H9 (cell line): ENCODE results near the gene KRTAP10-4. TPM values are rescaled to one million over a fixed set of nuclear protein-coding genes. Genes with fewer than 3 reads are reported as not detected.
A peak's percentile ranks its signal among the peaks of the same experiment; 100 is the strongest.

Experiments
- DNase-seq: peaks from one replicate; pipeline ENCODE4 v3.0.0-alpha.2; 2017
- H2AFZ ChIP-seq: one replicate; pipeline ENCODE4 v1.6.1; 2013; ENCODE audit warnings: mild to moderate bottlenecking, low read length, control low read depth, moderate library complexity
- H2AK5ac ChIP-seq: 2 replicates; pipeline ENCODE4 v1.6.1; 2013; ENCODE audit warnings: low read length, control low read depth, mixed read lengths; ENCODE audit not compliant: insufficient read length
- H2BK120ac ChIP-seq: one replicate; pipeline ENCODE4 v1.6.1; 2013; ENCODE audit warnings: low read depth, mild to moderate bottlenecking, low read length, control low read depth, inconsistent platforms; ENCODE audit not compliant: poor library complexity, severe bottlenecking
- H2BK12ac ChIP-seq: 2 replicates; pipeline ENCODE4 v1.6.1; 2013; ENCODE audit warnings: low read length, control low read depth, mixed read lengths, low read depth; ENCODE audit not compliant: insufficient read length
- H2BK15ac ChIP-seq: 2 replicates; pipeline ENCODE4 v1.6.1; 2013; ENCODE audit warnings: low read depth, low read length, control low read depth
- H2BK20ac ChIP-seq: one replicate; pipeline ENCODE4 v1.6.1; 2013; ENCODE audit warnings: low read depth, mild to moderate bottlenecking, low read length, control low read depth, inconsistent platforms; ENCODE audit not compliant: poor library complexity, severe bottlenecking
- H2BK5ac ChIP-seq: 2 replicates; pipeline ENCODE4 v1.6.1; 2013; ENCODE audit warnings: low read length, control low read depth, mixed read lengths; ENCODE audit not compliant: insufficient read length
- H3K14ac ChIP-seq: 2 replicates; pipeline ENCODE4 v1.6.1; 2013; ENCODE audit warnings: low read length, control low read depth; ENCODE audit not compliant: insufficient read depth
- H3K18ac ChIP-seq: 2 replicates; pipeline ENCODE4 v1.6.1; 2013; ENCODE audit warnings: low read depth, mild to moderate bottlenecking, mixed read lengths, low read length, control low read depth; ENCODE audit not compliant: insufficient read length
- H3K23ac ChIP-seq: 2 replicates; pipeline ENCODE4 v1.6.1; 2013; ENCODE audit warnings: low read length, control low read depth, mixed read lengths, low read depth; ENCODE audit not compliant: insufficient read length
- H3K23me2 ChIP-seq: 2 replicates; pipeline ENCODE4 v1.6.1; 2013; ENCODE audit warnings: low read depth, mild to moderate bottlenecking, mixed read lengths, low read length, control low read depth; ENCODE audit not compliant: insufficient read length, poor library complexity, severe bottlenecking
- H3K27ac ChIP-seq: 2 replicates; pipeline ENCODE4 v1.5.1; 2013; ENCODE audit warnings: low read length, control low read depth, mixed read lengths, low read depth; ENCODE audit not compliant: insufficient read length
- H3K27me3 ChIP-seq: 2 replicates; pipeline ENCODE4 v1.6.1; 2013; ENCODE audit warnings: low read length, control low read depth, inconsistent platforms; ENCODE audit not compliant: insufficient read depth
- H3K4ac ChIP-seq: 2 replicates; pipeline ENCODE4 v1.6.1; 2013; ENCODE audit warnings: low read depth, mild to moderate bottlenecking, control low read depth, inconsistent platforms, low read length, moderate library complexity
- H3K4me1 ChIP-seq: 2 replicates; pipeline ENCODE4 v1.6.1; 2013; ENCODE audit warnings: low read length, control low read depth, inconsistent platforms; ENCODE audit not compliant: insufficient read depth
- H3K4me2 ChIP-seq: 2 replicates; pipeline ENCODE4 v1.6.1; 2013; ENCODE audit warnings: low read length, control low read depth, mixed read lengths; ENCODE audit not compliant: insufficient read length, insufficient read depth
- H3K56ac ChIP-seq: 2 replicates; pipeline ENCODE4 v1.6.1; 2013; ENCODE audit warnings: low read depth, mild to moderate bottlenecking, mixed read lengths, low read length, control low read depth; ENCODE audit not compliant: insufficient read length
- H3K79me1 ChIP-seq: 2 replicates; pipeline ENCODE4 v1.6.1; 2013; ENCODE audit warnings: low read depth, mild to moderate bottlenecking, moderate library complexity, low read length, control low read depth, inconsistent platforms; ENCODE audit not compliant: insufficient read depth, poor library complexity, severe bottlenecking
- H3K79me2 ChIP-seq: 2 replicates; pipeline ENCODE4 v1.6.1; 2013; ENCODE audit warnings: low read length, control low read depth, inconsistent platforms; ENCODE audit not compliant: insufficient read depth
- H3K9ac ChIP-seq: 2 replicates; pipeline ENCODE4 v1.6.1; 2013; ENCODE audit warnings: low read length, control low read depth, mixed read lengths; ENCODE audit not compliant: insufficient read length; ENCODE audit errors: extremely low read depth
- H3K9me3 ChIP-seq: one replicate; pipeline ENCODE4 v1.6.1; 2013; ENCODE audit warnings: low read depth, low read length, inconsistent platforms; ENCODE audit not compliant: control insufficient read depth
- H3T11ph ChIP-seq: one replicate; pipeline ENCODE4 v1.6.1; 2013; ENCODE audit warnings: mild to moderate bottlenecking, low read length, control low read depth, inconsistent platforms
- H4K20me1 ChIP-seq: one replicate; pipeline ENCODE4 v1.6.1; 2013; ENCODE audit not compliant: control insufficient read depth, insufficient read length, insufficient read depth
- H4K5ac ChIP-seq: 2 replicates; pipeline ENCODE4 v1.6.1; 2013; ENCODE audit warnings: low read depth, mild to moderate bottlenecking, mixed read lengths, low read length, control low read depth; ENCODE audit not compliant: insufficient read length
- H4K8ac ChIP-seq: replicated peaks from 2 replicates; pipeline ENCODE4 v1.6.1; 2013; ENCODE audit warnings: low read length, control low read depth, mixed read lengths, low read depth; ENCODE audit not compliant: insufficient read length
- H4K91ac ChIP-seq: 2 replicates; pipeline ENCODE4 v1.6.1; 2013; ENCODE audit warnings: low read depth, mild to moderate bottlenecking, moderate library complexity, mixed read lengths, low read length, control low read depth; ENCODE audit not compliant: insufficient read length
- H3K27ac Mint-ChIP-seq, 3 experiments: 2 replicates in 2 of 3; 3 replicates in 1 of 3; pipeline ENCODE4 v1.8.0; 2020 to 2021; ENCODE audit warnings: mixed read lengths in 3 of 3, mild to moderate bottlenecking in 1 of 3, moderate library complexity in 1 of 3
- H3K27me3 Mint-ChIP-seq: 2 replicates; pipeline ENCODE4 v1.8.0; 2021; ENCODE audit warnings: low read depth, mild to moderate bottlenecking, moderate library complexity, mixed read lengths
- H3K36me3 Mint-ChIP-seq, 3 experiments: 2 replicates in 2 of 3; 3 replicates in 1 of 3; pipeline ENCODE4 v1.8.0; 2020 to 2021; ENCODE audit warnings: low read depth in 3 of 3, mixed read lengths in 3 of 3; ENCODE audit not compliant: insufficient read depth in 1 of 3
- H3K4me1 Mint-ChIP-seq, 2 experiments: 2 replicates each; pipeline ENCODE4 v1.8.0; 2020; ENCODE audit warnings: mixed read lengths in 2 of 2
- H3K4me3 Mint-ChIP-seq, 2 experiments: 2 replicates in 1 of 2; 3 replicates in 1 of 2; pipeline ENCODE4 v1.8.0; 2020 to 2021; ENCODE audit warnings: mild to moderate bottlenecking in 2 of 2, mixed read lengths in 2 of 2, moderate library complexity in 1 of 2
- H3K9me3 Mint-ChIP-seq, 2 experiments: 2 replicates in 1 of 2; 3 replicates in 1 of 2; pipeline ENCODE4 v1.8.0; 2020; ENCODE audit warnings: mild to moderate bottlenecking in 2 of 2, mixed read lengths in 2 of 2, moderate library complexity in 1 of 2
- WGBS: extraction: QIAGEN DNeasy Blood & Tissue Kit; methylation state at CpG from one replicate; pipeline ENCODE4 v1.1.7; 2013; ENCODE audit warnings: missing lambda C conversion rate, low lambda C conversion rate, mixed read lengths; ENCODE audit not compliant: insufficient read length; ENCODE audit errors: extremely low coverage; 5-methylcytosine and 5-hydroxymethylcytosine counted together
- total RNA-seq: library from RNA; stranded (reverse); gene quantifications from 2 replicates; pipeline ENCODE4 v1.2.1, GENCODE V29; 2021
- TF ChIP-seq, protein P1 (sequence below): fragments of 200-600 bp; sonication (generic); conservative IDR thresholded peaks from 3 replicates; pipeline ENCODE4 v1.8.0; 2021; ENCODE audit warnings: antibody characterized with exemption, mild to moderate bottlenecking

KRTAP10-4 gene
- total RNA-seq, 1 experiment from 2014 or later = not detected

DNA sequence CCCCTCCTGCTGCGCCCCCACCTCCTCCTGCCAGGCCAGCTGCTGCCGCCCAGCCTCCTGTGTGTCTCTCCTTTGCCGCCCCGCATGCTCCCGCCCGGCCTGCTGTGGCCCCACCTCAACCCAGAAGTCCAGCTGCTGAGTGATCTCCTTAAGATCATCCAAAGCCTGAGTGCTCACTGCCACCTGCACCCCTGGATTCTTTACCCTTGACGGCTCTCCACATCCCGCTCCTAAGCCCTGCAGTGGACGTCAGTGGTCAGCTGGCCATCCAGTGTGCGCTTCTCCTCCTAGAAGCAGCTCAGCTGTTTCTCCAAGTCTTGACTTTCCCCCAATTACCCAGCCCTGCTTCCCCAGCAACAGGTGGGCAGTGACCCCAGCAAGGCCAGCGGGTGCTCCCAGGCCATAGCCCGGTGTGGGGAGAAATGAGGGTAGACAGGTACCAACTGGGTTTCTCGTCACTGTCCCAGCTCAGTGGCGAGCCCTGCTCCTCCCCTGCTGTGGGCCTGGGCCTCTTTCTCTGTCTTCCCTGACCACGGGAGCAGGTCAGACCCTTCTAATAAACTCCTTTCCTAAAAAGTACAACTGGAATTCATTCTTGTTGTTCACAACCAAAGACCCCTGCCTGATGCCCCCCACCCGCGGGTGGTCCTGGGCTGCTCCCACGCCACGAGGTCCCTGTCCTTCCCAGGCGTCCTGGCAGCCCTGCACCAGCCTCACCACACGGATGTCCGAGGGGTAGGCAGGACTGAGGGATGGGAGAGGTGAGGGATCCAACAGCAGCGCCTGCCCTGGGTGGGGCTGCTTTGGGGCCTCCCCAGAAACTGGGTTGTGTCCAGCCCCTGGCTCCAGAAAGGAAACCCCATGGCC is 28.3 kb downstream of the KRTAP10-4 start:
- no peak for DNase-seq

More for the DNA sequence above, 28.3 kb downstream of the KRTAP10-4 start:
- H3T11ph ChIP-seq = no peak overlapping the region
- H3K27me3 Mint-ChIP-seq = peaks cover 11% of the 10 kb centered on the region
- H3K4me1 ChIP-seq = no peaks in the 10 kb centered on the region
- no peak overlapping the region for H4K91ac ChIP-seq
- H3K4me1 Mint-ChIP-seq = peaks cover 33 to 37% of the 10 kb centered on the region in 2 experiments
- no CpG with 5 or more reads among the region's 23 CpGs for WGBS
- H3K23me2 ChIP-seq = no peaks in the 10 kb centered on the region
- peaks cover 0 to 2% of the 10 kb centered on the region in 2 experiments; a peak in 2 of 5 replicates for H3K9me3 Mint-ChIP-seq
- H3K27me3 ChIP-seq = no peaks in the 10 kb centered on the region
- H3K4me3 Mint-ChIP-seq = no peak overlapping the region; a peak in 1 of 5 replicates
- no peak overlapping the region for H2BK20ac ChIP-seq
- no peak overlapping the region for H2BK120ac ChIP-seq
- peaks cover 0 to 4% (median 0%) of the 10 kb centered on the region in 3 experiments; a peak in 1 of 7 replicates for H3K36me3 Mint-ChIP-seq
- H3K27ac ChIP-seq = no peak overlapping the region
- H3K4me2 ChIP-seq = no peak overlapping the region
- H3K4ac ChIP-seq = no peak overlapping the region
- no peaks in the 10 kb centered on the region for H3K9me3 ChIP-seq
- no peak overlapping the region for H4K5ac ChIP-seq
- no peak overlapping the region for H2AK5ac ChIP-seq
- no peak overlapping the region for H3K23ac ChIP-seq
- TF ChIP-seq, protein P1, sequence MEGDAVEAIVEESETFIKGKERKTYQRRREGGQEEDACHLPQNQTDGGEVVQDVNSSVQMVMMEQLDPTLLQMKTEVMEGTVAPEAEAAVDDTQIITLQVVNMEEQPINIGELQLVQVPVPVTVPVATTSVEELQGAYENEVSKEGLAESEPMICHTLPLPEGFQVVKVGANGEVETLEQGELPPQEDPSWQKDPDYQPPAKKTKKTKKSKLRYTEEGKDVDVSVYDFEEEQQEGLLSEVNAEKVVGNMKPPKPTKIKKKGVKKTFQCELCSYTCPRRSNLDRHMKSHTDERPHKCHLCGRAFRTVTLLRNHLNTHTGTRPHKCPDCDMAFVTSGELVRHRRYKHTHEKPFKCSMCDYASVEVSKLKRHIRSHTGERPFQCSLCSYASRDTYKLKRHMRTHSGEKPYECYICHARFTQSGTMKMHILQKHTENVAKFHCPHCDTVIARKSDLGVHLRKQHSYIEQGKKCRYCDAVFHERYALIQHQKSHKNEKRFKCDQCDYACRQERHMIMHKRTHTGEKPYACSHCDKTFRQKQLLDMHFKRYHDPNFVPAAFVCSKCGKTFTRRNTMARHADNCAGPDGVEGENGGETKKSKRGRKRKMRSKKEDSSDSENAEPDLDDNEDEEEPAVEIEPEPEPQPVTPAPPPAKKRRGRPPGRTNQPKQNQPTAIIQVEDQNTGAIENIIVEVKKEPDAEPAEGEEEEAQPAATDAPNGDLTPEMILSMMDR = no peak
- H2BK15ac ChIP-seq = no peak overlapping the region
- H2AFZ ChIP-seq = no peak overlapping the region
- peak overlapping the region in 1 of 3 experiments; percentile 82; a peak in 2 of 7 replicates for H3K27ac Mint-ChIP-seq
- no peak overlapping the region for H3K56ac ChIP-seq
- H4K8ac ChIP-seq = no peak overlapping the region
- no peaks in the 10 kb centered on the region for H3K79me1 ChIP-seq
- H2BK12ac ChIP-seq = no peak overlapping the region
- H3K18ac ChIP-seq = peak overlapping the region; percentile 44
- no peaks in the 10 kb centered on the region for H4K20me1 ChIP-seq
- no peak overlapping the region for H3K9ac ChIP-seq
- no peak overlapping the region for H2BK5ac ChIP-seq
- no peaks in the 10 kb centered on the region for H3K79me2 ChIP-seq
- no peak overlapping the region; the same call in 1 of the 2 replicates for H3K14ac ChIP-seq
